ENCODE measurements around the gene CPXM2. TPM values are rescaled to one million over a fixed set of nuclear protein-coding genes. Genes with fewer than 3 reads are reported as not detected.

CPXM2 gene
- polyA plus RNA-seq, 1 of the 3 experiments (the other 2 are of a cell fraction): not detected

- Histone ChIP-seq H3K9me2 (no peaks in the 10 kb centered on the region), H3K9me3 (no peaks in the 10 kb centered on the region), H3K4me2 (no peak overlapping the region), H3K4me3 (ENCODE audit: low read depth in 2 of 2, low read length in 1 of 2) (no peak overlapping the region), H4K20me1 (ENCODE audit: insufficient read depth) (no peaks in the 10 kb centered on the region), H3F3A (replicated peaks; ENCODE audit: insufficient read depth) (no peaks in the 10 kb centered on the region), H3K27ac (ENCODE audit: low read depth in 2 of 2, low read length in 1 of 2) (no peak overlapping the region), H3K4me1 (ENCODE audit: control insufficient read depth in 1 of 2, insufficient read depth in 2 of 2, low read depth in 1 of 2, low read length in 1 of 2) (no peaks in the 10 kb centered on the region), H3K27me3 (ENCODE audit: insufficient read depth) (no peaks in the 10 kb centered on the region), H3K36me3 (replicated peaks in 1 of 2; ENCODE audit: control insufficient read depth in 1 of 2, insufficient read depth in 2 of 2, low read length in 1 of 2) (no peaks in the 10 kb centered on the region), H3K79me2 (ENCODE audit: insufficient read depth) (no peaks in the 10 kb centered on the region), H2AFZ (ENCODE audit: low read depth) (no peak overlapping the region), H3K9ac (no peak overlapping the region)
- DNase-seq: no peak
- TF ChIP-seq, protein P1, sequence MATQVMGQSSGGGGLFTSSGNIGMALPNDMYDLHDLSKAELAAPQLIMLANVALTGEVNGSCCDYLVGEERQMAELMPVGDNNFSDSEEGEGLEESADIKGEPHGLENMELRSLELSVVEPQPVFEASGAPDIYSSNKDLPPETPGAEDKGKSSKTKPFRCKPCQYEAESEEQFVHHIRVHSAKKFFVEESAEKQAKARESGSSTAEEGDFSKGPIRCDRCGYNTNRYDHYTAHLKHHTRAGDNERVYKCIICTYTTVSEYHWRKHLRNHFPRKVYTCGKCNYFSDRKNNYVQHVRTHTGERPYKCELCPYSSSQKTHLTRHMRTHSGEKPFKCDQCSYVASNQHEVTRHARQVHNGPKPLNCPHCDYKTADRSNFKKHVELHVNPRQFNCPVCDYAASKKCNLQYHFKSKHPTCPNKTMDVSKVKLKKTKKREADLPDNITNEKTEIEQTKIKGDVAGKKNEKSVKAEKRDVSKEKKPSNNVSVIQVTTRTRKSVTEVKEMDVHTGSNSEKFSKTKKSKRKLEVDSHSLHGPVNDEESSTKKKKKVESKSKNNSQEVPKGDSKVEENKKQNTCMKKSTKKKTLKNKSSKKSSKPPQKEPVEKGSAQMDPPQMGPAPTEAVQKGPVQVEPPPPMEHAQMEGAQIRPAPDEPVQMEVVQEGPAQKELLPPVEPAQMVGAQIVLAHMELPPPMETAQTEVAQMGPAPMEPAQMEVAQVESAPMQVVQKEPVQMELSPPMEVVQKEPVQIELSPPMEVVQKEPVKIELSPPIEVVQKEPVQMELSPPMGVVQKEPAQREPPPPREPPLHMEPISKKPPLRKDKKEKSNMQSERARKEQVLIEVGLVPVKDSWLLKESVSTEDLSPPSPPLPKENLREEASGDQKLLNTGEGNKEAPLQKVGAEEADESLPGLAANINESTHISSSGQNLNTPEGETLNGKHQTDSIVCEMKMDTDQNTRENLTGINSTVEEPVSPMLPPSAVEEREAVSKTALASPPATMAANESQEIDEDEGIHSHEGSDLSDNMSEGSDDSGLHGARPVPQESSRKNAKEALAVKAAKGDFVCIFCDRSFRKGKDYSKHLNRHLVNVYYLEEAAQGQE (IDR thresholded peaks at IDR 0.05; ENCODE audit: low read depth, low read length): no peak
- TF ChIP-seq TEAD4 (IDR thresholded peaks at IDR 0.05; ENCODE audit: borderline replicate concordance, insufficient read depth) (no peak), GATA2 (CRISPR knock-in tag; IDR thresholded peaks at IDR 0.05) (no peak), EP300 (IDR thresholded peaks at IDR 0.05; ENCODE audit: borderline replicate concordance in 1 of 2, low read depth in 1 of 2, low read length in 1 of 2) (no peak), FOXJ3 (CRISPR knock-in tag; IDR thresholded peaks at IDR 0.05) (no peak), ZBTB33 (IDR thresholded peaks at IDR 0.05; ENCODE audit: borderline replicate concordance, low read depth) (no peak), FOSL2 (IDR thresholded peaks at IDR 0.05; ENCODE audit: borderline replicate concordance, low read depth) (no peak), TAF1 (IDR thresholded peaks at IDR 0.05; ENCODE audit: borderline replicate concordance, low read depth, low read length) (no peak), NFIC (IDR thresholded peaks at IDR 0.05; ENCODE audit: borderline replicate concordance) (no peak), MEF2A (IDR thresholded peaks at IDR 0.05; ENCODE audit: borderline replicate concordance, low read depth) (no peak), NRF1 (IDR thresholded peaks at IDR 0.05; ENCODE audit: low read depth, low read length) (no peak), FOXM1 (IDR thresholded peaks at IDR 0.05; ENCODE audit: low read depth) (no peak), TCF12 (IDR thresholded peaks at IDR 0.05) (no peak), RCOR1 (IDR thresholded peaks at IDR 0.05; ENCODE audit: low read length) (no peak), EZH2phosphoT487 (IDR thresholded peaks at IDR 0.05; ENCODE audit: borderline replicate concordance, low read depth) (no peak), JUND (IDR thresholded peaks at IDR 0.05) (no peak), ELF1 (IDR thresholded peaks at IDR 0.05) (no peak)
- WGBS (ENCODE audit: low lambda C conversion rate): 26% methylated on average over 5 of the region's 5 CpGs
- ChIA-PET CTCF (no interaction called here), POLR2A (no interaction called here)
These were observed 102.6 kb downstream of the CPXM2 start for GRCh38 chr10:123788981-123789380.

All from SK-N-SH (cell line).